LHCN-M2 (cell line): ENCODE data around the gene S100A9. TPM values are rescaled to one million over a fixed set of nuclear protein-coding genes. Genes with fewer than 3 reads are reported as not detected.
"Not testable (repeated sequence)": the region's sequence is repeated elsewhere in the genome, so short reads cannot be mapped to it uniquely, and the experiment has no call there.

ENCODE experiments used
- DNase-seq: peaks from one replicate; pipeline ENCODE4 v3.0.0-alpha.2; 2012; ENCODE audit warnings: low read depth
- polyA plus RNA-seq: library from polyadenylated mRNA; unstranded; fragments of >200 nt; gene quantifications from one replicate; pipeline ENCODE4 v1.2.1, GENCODE V29; 2012; ENCODE audit warnings: missing spikeins
- total RNA-seq: library from RNA; depleted of rRNA; stranded (reverse); fragments of >200 nt; gene quantifications from 2 replicates; pipeline ENCODE4 v1.2.3, GENCODE V29; 2014; rRNA removed

Gene S100A9
- total RNA-seq: not detected in 2 replicates
- not detected for polyA plus RNA-seq

DNA sequence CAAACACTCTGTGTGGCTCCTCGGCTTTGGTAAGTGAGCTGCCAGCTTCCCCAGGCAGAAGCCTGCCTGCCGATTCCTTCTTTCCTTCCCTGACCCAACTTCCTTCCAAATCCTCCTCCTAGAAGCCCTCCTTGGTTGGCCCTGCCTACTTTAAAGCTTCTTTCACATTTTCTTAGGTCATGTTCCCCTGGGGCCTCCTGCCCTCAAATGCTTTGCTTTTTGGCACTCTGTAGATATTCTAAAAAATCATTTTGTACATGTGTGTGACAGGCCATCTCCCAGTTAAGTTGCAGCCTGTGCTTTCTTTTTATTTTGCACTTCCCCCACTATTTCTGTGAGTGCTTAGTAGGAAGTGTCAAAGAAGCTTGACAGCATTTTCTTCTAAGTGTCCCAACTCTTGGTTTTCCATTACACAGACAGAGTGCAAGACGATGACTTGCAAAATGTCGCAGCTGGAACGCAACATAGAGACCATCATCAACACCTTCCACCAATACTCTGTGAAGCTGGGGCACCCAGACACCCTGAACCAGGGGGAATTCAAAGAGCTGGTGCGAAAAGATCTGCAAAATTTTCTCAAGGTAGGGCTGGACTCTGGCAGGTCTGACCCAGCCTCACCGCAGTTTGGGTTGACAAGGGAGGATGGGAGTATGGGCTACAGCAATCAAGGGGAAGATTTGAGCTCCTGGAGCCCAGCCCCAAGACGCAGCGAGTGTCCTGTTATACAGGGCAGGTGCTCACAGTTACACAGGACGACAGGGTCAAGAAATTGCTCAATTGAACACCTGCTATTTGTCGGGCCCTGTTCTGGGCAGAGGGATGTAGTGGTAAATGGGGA is at the start of gene S100A9:
Gene S100A9 (plus strand): TSS at position 2 of the 838 bp plus-strand sequence. CDS start 430 bp downstream, at position 432.
- DNase-seq: no peak

DNA sequence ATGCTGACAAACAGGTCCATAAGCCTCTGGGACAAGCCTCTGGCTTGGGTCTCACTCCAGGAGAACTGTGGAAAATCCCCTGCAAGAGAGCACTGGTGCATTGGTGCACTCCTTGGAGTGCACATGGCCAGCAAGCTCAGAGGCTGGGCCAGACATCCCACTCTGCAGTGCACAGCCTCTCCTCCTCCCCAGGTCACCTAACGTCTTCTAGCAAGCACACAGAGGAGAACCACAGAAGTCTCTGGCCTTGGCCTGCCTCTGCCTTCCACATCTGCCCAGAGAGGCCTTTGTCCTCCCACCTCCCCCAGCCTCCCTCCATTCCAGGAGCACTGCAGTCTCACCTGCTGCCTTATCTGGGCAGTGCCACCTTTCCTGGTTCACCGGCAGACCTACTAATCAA is 49.1 kb upstream of the S100A9 start:
- DNase-seq: no peak

DNA sequence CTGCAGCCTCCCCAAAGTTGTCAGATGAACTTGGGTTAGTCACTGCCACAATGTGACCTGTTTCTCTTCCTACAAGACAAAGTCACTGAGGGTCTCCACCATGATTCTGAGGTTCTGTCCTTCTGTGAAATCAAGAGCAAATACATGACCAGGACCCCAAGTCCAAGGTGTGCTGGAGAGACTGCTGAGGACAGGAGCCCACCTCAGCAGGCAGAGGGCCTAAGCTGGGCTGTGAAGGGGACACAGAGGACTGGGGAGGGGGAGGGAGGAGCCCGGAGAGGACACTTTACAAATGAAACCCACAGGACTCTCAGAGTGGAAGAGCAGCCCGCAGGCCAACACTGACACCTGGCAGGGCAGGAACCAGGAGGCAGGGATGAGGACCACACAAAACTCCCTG is 48.2 kb upstream of the S100A9 start:
- DNase-seq: no peak

DNA sequence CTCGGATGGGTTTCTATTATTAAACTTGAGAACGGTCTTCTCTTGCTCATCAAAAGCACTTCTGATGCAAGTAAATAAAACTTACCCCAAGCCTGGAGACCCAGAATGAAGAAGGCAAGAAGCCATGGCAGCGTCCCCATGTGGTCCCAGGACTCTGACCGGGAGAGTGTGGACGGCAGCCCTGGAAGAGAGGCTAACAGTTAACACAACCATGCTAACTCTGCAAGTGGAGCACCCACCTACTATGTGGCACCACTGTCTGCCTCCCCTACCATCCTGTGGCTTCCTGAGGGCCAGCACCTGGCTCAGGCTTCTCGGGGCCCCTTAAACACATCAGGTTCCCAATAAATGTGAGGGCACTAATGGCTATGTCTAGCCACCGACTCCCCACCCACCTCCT is 47.1 kb upstream of the S100A9 start:
- no peak for DNase-seq

DNA sequence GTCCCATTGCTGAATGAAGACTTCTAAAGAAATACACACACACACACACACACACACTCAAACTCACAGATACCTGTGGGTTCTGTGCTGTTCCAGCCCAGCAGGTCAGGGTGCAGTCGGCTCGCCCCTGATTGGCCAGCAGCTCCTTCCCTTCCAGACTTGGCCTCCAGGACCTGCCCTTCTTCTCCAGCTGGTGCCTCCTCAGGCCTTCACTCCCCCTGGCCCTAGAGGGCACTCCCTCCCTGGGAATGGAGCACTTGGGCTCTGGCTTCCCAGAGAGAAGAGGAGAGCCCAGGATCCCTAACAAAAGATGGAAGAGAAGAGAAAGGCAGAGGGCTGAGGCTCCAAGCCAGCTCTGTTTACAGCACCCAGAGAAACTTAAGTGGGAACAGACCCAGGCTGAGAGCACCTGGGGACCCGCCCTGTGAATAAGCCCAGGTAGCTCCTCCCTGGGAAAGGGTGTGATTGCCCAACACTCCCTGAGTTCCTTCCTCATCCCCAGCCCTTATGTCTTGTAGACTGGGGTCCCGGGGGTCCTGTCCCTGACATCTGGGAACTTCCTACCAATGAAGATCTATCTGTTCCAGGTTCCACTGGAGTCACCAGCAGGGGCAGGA is 45.0 kb upstream of the S100A9 start, which contains the start of gene PGLYRP3:
Gene PGLYRP3 (minus strand): TSS at position 383 of the 617 bp plus-strand sequence. CDS start 2,287 bp downstream, outside the sequence.
- no peak for DNase-seq

DNA sequence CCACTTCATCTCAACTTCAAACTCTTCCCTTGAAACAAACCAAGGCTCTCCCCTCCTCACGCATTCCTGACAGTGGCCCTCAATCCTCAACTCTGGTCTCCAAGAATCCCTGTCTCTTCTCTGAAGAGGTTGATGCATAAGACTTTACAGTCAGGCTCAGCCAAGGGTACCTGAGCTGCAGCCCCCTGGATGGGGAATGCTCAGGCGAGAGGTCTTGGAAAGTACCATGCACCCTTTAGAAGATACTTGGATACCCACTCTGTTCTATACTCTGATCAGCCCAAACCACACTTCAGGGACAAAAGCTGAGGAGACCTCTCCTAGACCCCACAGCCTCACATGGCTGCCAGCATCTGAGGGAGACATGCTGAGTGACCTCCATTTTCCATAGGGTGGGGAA is 44.4 kb upstream of the S100A9 start:
- no peak for DNase-seq

DNA sequence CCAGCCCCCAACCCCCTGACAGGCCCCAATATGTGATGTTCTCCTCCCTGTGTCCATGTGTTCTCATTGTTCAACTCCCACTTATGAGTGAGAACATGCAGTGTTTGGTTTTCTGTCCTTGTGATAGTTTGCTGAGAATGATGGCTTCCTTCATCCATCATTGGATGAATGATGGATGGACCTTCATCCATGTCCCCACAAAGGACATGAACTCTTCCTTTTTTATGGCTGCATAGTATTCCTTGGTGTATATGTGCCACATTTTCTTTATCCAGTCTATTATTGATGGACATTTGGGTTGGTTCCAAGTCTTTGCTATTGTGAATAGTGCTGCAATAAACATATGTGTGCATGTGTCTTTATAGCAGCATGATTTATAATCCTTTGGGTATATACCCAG is 43.3 kb upstream of the S100A9 start:
- DNase-seq: not testable (repeated sequence)

DNA sequence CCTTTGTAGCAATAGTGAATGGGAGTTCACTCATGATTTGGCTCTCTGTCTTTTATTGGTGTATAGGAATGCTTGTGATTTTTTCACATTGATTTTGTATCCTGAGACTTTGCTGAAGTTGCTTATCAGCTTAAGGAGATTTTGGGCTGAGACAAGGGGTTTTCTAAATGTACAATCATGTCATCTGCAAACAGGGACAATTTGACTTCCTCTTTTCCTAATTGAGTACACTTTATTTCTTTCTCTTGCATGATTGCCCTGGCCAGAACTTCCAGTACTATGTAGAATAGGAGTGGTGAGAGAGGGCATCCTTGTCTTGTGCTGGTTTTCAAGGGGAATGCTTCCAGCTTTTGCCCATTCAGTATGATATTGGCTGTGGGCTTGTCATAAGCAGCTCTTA is 41.6 kb upstream of the S100A9 start:
- not testable (repeated sequence) for DNase-seq

DNA sequence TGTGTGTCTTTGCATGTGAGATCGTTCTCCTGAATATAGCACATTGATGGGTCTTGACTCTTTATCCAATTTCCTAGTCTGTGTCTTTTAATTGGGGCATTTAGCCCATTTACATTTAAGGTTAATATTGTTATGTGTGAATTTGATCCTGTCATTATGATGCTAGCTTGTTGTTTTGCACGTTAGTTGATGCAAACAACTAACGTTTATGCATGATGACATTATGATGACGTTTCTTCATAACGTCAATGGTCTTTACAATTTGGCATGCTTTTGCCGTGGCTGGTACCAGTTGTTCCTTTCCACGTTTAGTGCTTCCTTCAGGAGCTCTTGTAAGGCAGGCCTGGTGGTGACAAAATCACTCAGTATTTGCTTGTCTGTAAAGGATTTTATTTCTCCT is 39.5 kb upstream of the S100A9 start:
- DNase-seq: not testable (repeated sequence)

DNA sequence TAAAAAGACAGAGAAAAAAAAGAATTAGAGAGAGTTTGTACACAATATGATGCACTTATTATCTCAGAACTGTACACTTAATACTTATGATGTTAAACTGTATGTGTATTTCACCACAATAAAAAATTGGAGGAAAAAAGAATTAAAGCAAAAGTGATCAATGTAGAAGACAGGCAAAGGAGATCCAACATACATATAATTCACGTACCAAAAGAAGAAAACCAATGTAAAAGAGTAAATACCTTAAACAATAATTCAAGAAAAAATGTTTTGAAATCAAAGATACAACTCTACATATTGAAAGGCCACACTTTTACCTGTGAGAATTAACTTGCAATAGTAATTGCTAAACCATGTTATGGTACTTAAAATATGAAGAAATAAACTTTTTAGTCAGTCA is 35.1 kb upstream of the S100A9 start:
- no peak for DNase-seq

DNA sequence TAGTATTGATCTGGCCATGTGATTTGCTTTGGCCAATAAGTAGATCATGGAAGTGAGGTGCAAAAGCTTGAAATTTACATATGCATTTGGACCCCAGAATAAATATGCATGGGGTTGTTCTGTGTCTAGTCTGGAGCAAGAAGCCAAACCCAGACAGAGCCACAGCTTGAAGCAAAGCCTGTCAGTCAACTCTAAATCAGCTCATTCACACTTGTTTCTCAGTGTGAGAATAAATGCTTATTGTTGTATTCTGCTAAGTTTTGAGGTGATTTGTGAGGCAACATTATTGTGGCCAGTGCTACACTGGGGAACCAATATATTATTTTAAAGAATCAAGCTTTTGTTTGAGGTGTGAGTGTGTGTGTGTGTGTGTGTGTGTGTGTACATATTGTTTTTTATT is 32.7 kb upstream of the S100A9 start:
- no peak for DNase-seq

DNA sequence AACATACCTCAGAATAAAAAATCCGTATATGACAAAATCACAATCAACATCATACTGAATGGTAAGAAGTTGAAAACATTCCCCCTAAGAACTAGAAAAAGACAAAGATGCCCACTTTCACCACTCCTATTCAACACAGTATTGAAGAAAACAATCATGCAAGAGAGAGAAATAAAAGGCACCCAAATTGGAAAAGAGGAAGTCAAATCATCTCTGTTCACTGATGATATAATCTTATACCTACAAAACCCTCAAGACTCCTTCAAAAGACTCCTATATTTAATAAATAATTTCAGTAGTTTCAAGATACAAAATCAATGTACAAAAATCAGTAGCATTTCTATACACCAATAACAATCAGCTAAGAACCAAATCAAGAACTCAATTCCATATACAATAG is 23.8 kb upstream of the S100A9 start:
- no peak for DNase-seq

DNA sequence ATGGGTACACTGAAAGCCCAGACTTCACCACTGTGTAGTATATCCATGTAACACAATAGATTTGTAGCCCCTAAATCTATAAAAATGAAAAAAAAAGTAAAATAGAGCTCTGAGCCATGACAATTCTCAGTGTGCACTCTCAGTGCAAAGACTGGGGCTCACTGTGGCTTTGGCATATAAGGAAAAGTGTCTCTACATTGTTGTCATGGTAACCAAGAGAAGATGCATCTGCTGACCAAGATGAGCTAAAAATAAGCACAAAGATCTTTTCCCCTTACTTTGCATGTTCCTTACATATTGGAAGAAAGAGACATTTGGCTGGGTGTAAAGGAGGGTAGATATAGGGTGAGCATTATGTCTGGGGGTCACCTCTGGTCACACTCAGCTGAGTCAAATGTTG is 21.0 kb upstream of the S100A9 start:
- no peak for DNase-seq

DNA sequence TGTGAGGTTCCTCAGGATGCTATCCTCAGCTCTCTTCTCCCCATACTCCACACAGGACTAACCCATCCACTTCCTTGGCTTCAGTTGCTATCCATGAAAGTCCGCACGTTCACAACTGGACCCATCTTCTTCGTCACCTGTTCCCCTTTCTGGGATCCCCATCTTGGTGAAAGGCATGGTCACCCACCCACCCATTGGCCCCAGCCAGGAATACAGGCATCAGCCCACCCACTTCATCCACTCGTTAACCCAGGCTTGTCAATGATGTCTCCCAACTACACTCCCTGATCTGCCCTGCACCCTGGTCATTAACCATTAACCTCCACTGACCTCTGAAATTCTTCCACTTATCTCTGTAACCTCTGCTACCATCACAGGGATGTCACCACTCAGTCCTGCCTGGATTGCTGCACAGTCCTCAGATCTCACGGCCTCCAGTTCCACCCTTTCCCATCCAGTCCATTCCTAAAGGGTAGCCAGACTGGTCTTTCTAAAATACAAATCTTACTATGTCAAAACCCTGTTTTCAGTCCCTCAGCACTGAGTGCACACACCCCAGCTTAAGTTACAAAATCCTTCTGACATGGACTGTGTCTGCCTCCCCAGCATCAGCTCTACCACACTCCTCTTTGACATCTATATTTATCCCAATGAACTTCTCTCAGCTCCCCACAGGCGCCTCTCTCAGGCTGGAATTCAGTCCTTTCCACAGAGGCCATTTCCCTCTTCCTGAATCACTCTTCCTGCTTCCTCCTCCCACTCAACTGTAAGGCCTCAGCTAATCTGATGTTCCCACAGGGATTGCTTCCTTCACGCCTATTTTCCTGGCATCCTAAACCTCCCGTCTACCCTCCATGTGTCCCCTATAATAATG is 19.4 kb upstream of the S100A9 start:
- DNase-seq: no peak

DNA sequence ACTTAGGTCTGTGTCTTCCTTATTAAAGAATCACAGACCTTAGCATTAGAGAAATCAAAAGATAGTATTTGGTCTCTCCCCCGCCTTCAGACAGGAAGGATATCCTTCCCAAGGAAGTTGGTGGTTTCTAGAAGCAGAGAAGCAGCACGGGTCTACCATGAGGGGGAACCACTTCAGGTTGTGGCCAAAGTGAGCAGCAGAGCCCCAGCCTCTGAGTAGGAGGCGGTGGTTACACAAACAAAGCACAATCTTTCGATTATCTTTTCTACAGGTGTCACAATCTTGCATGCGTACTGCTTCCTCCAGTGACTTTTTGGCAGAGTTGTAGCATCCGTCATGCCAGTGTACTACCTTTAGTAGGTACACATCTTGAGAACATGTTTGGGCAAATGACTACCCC is 17.9 kb upstream of the S100A9 start:
- DNase-seq: no peak

DNA sequence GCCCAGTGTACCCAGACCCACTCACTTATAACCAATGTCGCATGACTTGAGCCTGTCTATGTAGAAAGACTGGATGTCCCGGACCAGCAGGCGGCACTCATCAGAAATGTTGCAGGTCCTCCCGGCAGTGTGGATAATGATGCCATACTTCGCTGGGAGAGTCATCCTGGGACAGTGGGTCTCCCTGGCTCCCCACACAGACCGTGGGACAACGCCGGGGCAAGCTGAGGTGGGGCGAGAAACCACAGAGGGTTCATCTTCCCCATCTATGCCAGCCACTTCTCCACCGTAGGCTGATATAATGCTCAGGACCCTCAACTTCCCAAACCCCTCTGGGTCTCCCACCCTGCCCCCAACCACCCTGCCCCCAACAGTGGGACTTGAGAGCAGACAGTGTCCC is 17.3 kb upstream of the S100A9 start:
- no peak for DNase-seq

DNA sequence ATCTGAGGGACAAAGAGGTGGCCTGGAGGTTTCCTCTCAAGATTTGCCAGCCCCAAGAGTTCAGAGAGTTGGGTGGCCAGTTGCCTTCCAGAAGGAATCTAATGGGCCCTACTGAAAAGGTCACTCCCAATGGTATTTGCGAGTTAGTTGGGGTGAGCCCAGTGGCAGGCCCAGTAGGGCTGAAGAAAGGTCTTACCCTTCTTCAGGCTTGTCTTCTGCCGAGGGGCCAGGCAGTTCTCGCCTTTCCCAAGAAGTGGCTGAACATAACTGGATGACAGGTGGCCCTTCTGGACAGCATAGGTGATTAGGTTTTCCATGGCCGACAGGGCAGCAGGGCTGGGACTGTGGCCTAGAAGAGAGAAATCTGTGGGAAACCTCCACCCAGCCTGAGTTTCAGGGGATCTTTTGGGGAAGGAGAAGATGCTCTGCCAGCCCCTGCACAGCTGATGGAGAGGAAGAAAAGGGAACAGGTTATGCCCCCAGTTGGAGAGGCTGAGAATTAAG is 16.2 kb upstream of the S100A9 start:
- no peak for DNase-seq

DNA sequence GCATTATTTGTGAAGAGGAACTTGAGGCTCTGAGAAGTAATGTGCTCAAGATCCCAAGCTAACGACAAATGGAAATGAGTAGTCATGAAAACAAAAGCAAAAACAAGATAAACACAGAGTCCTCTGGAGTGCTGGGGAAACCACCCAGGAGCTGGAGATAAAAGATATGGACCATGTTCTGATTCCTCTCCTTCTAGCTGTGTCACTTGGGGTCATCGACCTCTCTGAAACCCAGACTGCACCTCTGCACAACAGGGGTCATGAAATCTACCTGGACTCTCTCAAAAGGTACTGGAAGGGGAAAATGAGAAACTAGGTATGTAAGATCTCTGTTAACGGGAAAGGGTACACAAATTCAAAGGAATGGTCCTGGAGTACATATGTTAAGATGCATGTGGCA is 15.5 kb upstream of the S100A9 start:
- DNase-seq: no peak

DNA sequence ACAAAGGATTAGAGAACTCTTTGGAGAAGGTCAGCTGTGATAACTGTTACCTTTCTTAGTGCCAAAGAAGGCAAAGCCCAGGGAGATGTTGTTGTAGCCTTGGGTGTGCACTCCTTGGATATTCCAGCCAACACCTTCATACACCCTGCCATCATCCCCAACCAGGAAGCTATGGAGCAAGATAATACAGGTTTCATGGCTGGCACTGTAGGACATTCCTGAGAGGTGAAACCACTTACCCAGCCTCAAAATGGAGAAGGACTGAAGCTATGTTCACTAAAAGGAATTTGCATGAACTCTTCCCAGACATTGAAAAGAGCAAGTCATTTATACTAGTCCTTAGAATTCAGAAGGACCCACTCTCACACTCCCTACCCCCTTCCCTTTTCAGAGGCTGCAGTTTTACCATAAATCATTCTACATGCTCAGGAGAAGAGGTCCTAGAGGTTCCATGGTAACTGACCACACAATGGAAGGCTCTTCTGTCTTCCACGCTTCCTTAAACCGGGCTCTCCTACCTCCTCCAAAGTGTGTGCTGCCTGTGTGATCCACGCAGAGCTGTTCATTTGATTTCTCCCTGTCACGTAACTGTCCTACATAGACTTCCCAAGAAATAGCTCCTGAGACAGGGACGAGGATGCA is 14.5 kb upstream of the S100A9 start:
- DNase-seq: no peak

DNA sequence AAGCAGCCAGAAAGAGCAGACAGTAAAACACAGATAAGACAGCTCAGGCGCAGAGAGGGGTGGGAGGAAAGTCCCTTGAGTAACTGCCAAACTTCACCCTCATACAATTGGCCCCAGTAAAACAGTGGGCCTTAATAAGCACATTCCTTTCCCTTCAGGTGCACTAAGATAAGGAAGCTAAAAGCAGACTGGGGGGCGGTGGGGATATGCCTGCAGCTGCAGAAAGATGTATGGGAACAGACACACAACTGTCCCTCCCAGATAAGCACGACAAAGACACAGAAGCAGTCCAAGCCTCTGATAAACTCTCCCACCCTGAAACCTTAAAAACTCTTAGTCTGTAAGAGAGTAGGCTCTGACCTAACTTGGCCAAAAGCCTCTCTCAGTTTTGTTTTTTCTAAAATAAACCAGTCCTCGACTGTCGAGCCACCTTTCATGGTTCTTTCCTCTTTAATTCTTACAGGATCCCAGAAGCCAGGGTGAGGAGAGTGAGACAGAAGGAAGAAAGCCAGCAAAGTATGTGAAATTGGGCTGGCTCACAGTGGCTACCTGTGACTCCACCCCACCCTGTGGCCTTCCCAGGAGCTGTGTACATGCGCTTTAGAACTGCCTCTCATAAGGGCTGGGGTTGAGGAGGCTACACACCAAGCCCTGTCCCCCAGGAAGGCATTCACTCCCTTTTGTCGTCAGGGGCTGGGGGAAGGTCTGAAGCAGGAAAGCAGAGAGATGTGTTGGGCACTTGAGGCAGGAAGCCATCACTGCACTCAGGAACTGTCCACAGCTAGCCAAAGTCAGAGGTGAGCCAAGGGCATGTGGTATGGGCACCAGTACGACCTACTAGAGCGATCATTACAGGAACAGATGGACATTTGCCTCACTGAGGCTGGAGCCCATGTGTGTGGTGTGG is 13.6 kb upstream of the S100A9 start:
- DNase-seq: no peak

DNA sequence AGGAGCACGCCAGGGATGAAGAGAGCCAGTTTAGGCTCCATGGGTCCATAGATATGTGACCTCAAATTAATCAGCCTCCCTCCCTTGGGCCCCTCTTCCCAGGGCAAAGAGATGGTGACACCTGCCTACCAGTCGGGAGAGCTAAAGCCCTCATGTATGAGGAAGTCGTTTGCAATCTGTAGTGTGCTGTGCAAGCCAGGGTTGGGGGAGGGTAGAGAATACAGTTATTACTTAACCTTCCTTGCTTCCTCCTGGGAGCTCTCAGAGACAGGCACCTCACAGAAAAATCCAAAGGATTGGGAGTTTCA is 13.0 kb upstream of the S100A9 start:
- DNase-seq: no peak
